HepG2 (cell line): ENCODE measurements around the gene DQX1. TPM values are rescaled to one million over a fixed set of nuclear protein-coding genes. Genes with fewer than 3 reads are reported as not detected.

ENCODE experiments used
- HHEX ChIP-seq: IDR thresholded peaks from 2 replicates; pipeline ENCODE4 v1.6.1; 2016; ENCODE audit warnings: control low read depth
- JUND ChIP-seq: sonication (generic); formaldehyde crosslinking; IDR thresholded peaks from 2 replicates; pipeline ENCODE4 v1.8.0; 2022; ENCODE audit warnings: mild to moderate bottlenecking, missing genetic modification reagents
- KLF9 ChIP-seq: IDR thresholded peaks from 2 replicates; pipeline ENCODE4 v1.6.1; 2016; ENCODE audit warnings: low read depth
- MIXL1 ChIP-seq: IDR thresholded peaks from 2 replicates; pipeline ENCODE4 v1.6.1; 2016
- NBN ChIP-seq: fragments of 450-650 bp; conservative IDR thresholded peaks from 2 replicates; pipeline ENCODE4 v1.6.1; 2017
- REXO4 ChIP-seq: sonication (generic); formaldehyde crosslinking; IDR thresholded peaks from 2 replicates; pipeline ENCODE4 v1.8.0; 2022; ENCODE audit warnings: missing genetic modification reagents, mild to moderate bottlenecking, borderline replicate concordance
- SRSF1 ChIP-seq: fragments of 200-400 bp; formaldehyde crosslinking; optimal IDR thresholded peaks from 2 replicates; pipeline ENCODE3; 2017; ENCODE audit warnings: mild to moderate bottlenecking, low read depth, low read length, moderate library complexity
- TAF1 ChIP-seq: sonication (generic); formaldehyde crosslinking; IDR thresholded peaks from 2 replicates; pipeline ENCODE4 v1.4.0; 2020; ENCODE audit warnings: missing genetic modification reagents
- ZBTB7B ChIP-seq: sonication (generic); formaldehyde crosslinking; IDR thresholded peaks from 2 replicates; pipeline ENCODE4 v1.4.0; 2020; ENCODE audit warnings: missing genetic modification reagents
- ZC3H13 ChIP-seq: sonication (generic); formaldehyde crosslinking; IDR thresholded peaks from 2 replicates; pipeline ENCODE4 v1.8.1; 2023; ENCODE audit warnings: mild to moderate bottlenecking, missing genetic modification reagents, moderate library complexity
- ZNF224 ChIP-seq: sonication (generic); formaldehyde crosslinking; IDR thresholded peaks from 2 replicates; pipeline ENCODE4 v1.5.0; 2020; ENCODE audit warnings: mild to moderate bottlenecking, missing genetic modification reagents
- ZNF24 ChIP-seq: fragments of 450-650 bp; IDR thresholded peaks from 2 replicates; pipeline ENCODE4 v1.6.1; 2017; ENCODE audit warnings: antibody characterized with exemption, mild to moderate bottlenecking
- ZNF615 ChIP-seq: sonication (generic); formaldehyde crosslinking; IDR thresholded peaks from 2 replicates; pipeline ENCODE4 v1.5.0; 2020; ENCODE audit warnings: mild to moderate bottlenecking, missing genetic modification reagents, borderline replicate concordance
- ZNF724P ChIP-seq: sonication (generic); formaldehyde crosslinking; IDR thresholded peaks from 2 replicates; pipeline ENCODE4 v1.8.0; 2022; ENCODE audit warnings: missing genetic modification reagents, borderline replicate concordance
- ZNF883 ChIP-seq: sonication (generic); formaldehyde crosslinking; IDR thresholded peaks from 2 replicates; pipeline ENCODE4 v1.5.1; 2020; ENCODE audit warnings: mild to moderate bottlenecking, missing genetic modification reagents; ENCODE audit errors: not compliant biosample characterization
- polyA plus RNA-seq, 8 experiments: library from polyadenylated mRNA; depleted of rRNA in 3 of 8; stranded (reverse) in 7 of 8; unstranded in 1 of 8; fragments of >200 nt; fragmentation: Illumina TruSeq in 4 of 8; extraction: Trizol in 4 of 8; gene quantifications; 2 replicates each; pipeline versions ENCODE4 v1.2.1 to v1.2.3, GENCODE V29; 2011 to 2016; ENCODE audit warnings: low read depth in 4 of 8, missing spikeins in 1 of 8, mixed read lengths in 1 of 8; ENCODE audit not compliant: insufficient read depth in 1 of 8
- total RNA-seq, 5 experiments: library from RNA; depleted of rRNA; stranded (reverse); fragments of >200 nt; fragmentation: Illumina TruSeq; extraction: Trizol; gene quantifications; 2 replicates each; pipeline ENCODE4 v1.2.3, GENCODE V29; 2016; ENCODE audit warnings: low read depth in 1 of 5
- TF ChIP-seq, protein P1 (sequence below): sonication (generic); formaldehyde crosslinking; IDR thresholded peaks from 2 replicates; pipeline ENCODE4 v1.5.0; 2020; ENCODE audit warnings: mild to moderate bottlenecking, missing genetic modification reagents
- TF ChIP-seq, protein P2 (sequence below), 2 experiments: sonication (generic) in 1 of 2; formaldehyde crosslinking in 1 of 2; IDR thresholded peaks; 2 replicates each; pipeline versions ENCODE4 v1.5.1 to v1.6.1; 2011 to 2020; ENCODE audit warnings: borderline replicate concordance in 1 of 2, low read depth in 1 of 2, low read length in 1 of 2, mild to moderate bottlenecking in 1 of 2, missing genetic modification reagents in 1 of 2, moderate library complexity in 1 of 2
- TF ChIP-seq, protein P3 (sequence below): sonication (generic); formaldehyde crosslinking; IDR thresholded peaks from 2 replicates; pipeline ENCODE4 v1.5.0; 2020; ENCODE audit warnings: missing genetic modification reagents, mild to moderate bottlenecking, borderline replicate concordance
- TF ChIP-seq, protein P4 (sequence below): sonication (generic); formaldehyde crosslinking; conservative IDR thresholded peaks from 2 replicates; pipeline ENCODE4 v1.4.0; 2020; ENCODE audit warnings: missing genetic modification reagents
- TF ChIP-seq, protein P5 (sequence below): IDR thresholded peaks from 2 replicates; pipeline ENCODE4 v1.6.1; 2016; ENCODE audit warnings: missing compliant biosample characterization, missing genetic modification reagents, borderline replicate concordance

The DQX1 gene
- total and polyA plus RNA-seq, 2 of the 13 experiments (the other 11 are each of a cell fraction or from before 2014, with no cell fraction given), result 27.6 to 89.8 TPM

DNA sequence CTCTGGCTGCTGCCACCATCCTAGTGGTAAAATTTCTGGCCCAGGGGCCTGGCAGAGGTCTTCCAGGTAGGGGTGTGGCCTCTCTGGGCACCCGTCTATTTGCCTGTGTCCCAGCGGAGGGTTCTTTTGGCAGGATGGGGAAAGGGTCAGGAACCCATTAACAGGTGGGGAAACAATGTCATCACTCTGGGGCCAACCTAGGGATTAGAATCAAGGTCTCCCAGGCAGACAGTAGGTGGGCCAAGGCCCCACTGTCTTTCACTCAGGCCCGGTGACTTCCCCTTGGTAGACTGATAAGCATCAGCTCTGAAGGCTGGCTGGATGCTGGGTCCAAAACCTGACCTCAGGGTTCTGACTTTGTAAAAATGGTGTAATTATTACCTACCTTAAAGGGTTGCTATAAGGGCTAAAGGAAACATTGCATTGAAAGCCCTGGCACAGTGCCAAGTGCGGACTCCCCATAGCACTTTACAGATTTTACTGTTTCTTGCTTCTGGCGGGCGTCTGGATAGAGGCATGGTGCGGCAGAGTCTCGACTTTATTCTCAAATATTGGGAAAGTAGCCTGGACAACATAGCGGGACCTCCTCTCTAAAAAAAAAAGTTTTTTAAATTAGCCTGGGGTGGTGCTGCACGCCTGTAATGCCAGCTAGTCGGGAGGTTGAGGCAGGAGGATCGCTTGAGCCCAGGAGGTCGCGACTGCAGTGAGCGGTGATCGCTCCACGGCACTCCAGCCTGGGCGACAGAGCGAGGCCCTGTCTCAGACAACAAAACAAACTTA lies 28.8 kb downstream of the DQX1 start (continued):
- TF ChIP-seq, protein P1, sequence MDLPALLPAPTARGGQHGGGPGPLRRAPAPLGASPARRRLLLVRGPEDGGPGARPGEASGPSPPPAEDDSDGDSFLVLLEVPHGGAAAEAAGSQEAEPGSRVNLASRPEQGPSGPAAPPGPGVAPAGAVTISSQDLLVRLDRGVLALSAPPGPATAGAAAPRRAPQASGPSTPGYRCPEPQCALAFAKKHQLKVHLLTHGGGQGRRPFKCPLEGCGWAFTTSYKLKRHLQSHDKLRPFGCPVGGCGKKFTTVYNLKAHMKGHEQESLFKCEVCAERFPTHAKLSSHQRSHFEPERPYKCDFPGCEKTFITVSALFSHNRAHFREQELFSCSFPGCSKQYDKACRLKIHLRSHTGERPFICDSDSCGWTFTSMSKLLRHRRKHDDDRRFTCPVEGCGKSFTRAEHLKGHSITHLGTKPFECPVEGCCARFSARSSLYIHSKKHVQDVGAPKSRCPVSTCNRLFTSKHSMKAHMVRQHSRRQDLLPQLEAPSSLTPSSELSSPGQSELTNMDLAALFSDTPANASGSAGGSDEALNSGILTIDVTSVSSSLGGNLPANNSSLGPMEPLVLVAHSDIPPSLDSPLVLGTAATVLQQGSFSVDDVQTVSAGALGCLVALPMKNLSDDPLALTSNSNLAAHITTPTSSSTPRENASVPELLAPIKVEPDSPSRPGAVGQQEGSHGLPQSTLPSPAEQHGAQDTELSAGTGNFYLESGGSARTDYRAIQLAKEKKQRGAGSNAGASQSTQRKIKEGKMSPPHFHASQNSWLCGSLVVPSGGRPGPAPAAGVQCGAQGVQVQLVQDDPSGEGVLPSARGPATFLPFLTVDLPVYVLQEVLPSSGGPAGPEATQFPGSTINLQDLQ (CRISPR knock-in tag), result 0 out of 2 replicates have a peak, but pooled peaks have one; percentile 46
- TF ChIP-seq ZNF615, result no peak; the same call in 1 of the 2 replicates
- TF ChIP-seq TAF1 (CRISPR knock-in tag), result no peak
- TF ChIP-seq MIXL1, result 0 out of 2 replicates have a peak, but pooled peaks have one; percentile 46
- TF ChIP-seq, protein P2, sequence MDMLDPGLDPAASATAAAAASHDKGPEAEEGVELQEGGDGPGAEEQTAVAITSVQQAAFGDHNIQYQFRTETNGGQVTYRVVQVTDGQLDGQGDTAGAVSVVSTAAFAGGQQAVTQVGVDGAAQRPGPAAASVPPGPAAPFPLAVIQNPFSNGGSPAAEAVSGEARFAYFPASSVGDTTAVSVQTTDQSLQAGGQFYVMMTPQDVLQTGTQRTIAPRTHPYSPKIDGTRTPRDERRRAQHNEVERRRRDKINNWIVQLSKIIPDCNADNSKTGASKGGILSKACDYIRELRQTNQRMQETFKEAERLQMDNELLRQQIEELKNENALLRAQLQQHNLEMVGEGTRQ (IDR thresholded peaks at IDR 0.05; ENCODE audit: low read depth, low read length), result no peak
- TF ChIP-seq, protein P2 (CRISPR knock-in tag; IDR thresholded peaks at IDR 0.05; ENCODE audit: borderline replicate concordance), result no peak
- TF ChIP-seq HHEX (CRISPR knock-in tag), result no peak
- TF ChIP-seq ZNF883, result no peak
- TF ChIP-seq, protein P3, sequence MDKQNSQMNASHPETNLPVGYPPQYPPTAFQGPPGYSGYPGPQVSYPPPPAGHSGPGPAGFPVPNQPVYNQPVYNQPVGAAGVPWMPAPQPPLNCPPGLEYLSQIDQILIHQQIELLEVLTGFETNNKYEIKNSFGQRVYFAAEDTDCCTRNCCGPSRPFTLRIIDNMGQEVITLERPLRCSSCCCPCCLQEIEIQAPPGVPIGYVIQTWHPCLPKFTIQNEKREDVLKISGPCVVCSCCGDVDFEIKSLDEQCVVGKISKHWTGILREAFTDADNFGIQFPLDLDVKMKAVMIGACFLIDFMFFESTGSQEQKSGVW (CRISPR knock-in tag), result no peak
- TF ChIP-seq, protein P4, sequence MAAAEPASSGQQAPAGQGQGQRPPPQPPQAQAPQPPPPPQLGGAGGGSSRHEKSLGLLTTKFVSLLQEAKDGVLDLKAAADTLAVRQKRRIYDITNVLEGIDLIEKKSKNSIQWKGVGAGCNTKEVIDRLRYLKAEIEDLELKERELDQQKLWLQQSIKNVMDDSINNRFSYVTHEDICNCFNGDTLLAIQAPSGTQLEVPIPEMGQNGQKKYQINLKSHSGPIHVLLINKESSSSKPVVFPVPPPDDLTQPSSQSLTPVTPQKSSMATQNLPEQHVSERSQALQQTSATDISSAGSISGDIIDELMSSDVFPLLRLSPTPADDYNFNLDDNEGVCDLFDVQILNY (CRISPR knock-in tag), result no peak
- TF ChIP-seq JUND, result no peak
- TF ChIP-seq NBN, result no peak
- no peak; the same call in 1 of the 2 replicates for TF ChIP-seq ZBTB7B (CRISPR knock-in tag)
- TF ChIP-seq, protein P5, sequence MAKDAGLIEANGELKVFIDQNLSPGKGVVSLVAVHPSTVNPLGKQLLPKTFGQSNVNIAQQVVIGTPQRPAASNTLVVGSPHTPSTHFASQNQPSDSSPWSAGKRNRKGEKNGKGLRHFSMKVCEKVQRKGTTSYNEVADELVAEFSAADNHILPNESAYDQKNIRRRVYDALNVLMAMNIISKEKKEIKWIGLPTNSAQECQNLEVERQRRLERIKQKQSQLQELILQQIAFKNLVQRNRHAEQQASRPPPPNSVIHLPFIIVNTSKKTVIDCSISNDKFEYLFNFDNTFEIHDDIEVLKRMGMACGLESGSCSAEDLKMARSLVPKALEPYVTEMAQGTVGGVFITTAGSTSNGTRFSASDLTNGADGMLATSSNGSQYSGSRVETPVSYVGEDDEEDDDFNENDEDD (CRISPR knock-in tag), result no peak
- TF ChIP-seq ZNF24, result no peak
- TF ChIP-seq KLF9, result 0 out of 2 replicates have a peak, but pooled peaks have one; percentile 28
- TF ChIP-seq ZC3H13 (CRISPR knock-in tag), result peak; percentile 86
- no peak for TF ChIP-seq ZNF724P
- TF ChIP-seq SRSF1, result no peak
- TF ChIP-seq ZNF224, result no peak; the same call in 1 of the 2 replicates
- TF ChIP-seq REXO4 (CRISPR knock-in tag), result no peak
